GM19438 (cell line): ENCODE results near the gene ZBTB46.
"Not testable (repeated sequence)": the region's sequence is repeated elsewhere in the genome, so short reads cannot be mapped to it uniquely, and the experiment has no call there.

Experiments used
- ATAC-seq: cut with Tn5 transposase; IDR thresholded peaks from one replicate; pipeline ENCODE4 v1.9.1; 2021; ENCODE audit warnings: low read depth; ENCODE audit not compliant: unreplicated experiment

ZBTB46 gene

DNA sequence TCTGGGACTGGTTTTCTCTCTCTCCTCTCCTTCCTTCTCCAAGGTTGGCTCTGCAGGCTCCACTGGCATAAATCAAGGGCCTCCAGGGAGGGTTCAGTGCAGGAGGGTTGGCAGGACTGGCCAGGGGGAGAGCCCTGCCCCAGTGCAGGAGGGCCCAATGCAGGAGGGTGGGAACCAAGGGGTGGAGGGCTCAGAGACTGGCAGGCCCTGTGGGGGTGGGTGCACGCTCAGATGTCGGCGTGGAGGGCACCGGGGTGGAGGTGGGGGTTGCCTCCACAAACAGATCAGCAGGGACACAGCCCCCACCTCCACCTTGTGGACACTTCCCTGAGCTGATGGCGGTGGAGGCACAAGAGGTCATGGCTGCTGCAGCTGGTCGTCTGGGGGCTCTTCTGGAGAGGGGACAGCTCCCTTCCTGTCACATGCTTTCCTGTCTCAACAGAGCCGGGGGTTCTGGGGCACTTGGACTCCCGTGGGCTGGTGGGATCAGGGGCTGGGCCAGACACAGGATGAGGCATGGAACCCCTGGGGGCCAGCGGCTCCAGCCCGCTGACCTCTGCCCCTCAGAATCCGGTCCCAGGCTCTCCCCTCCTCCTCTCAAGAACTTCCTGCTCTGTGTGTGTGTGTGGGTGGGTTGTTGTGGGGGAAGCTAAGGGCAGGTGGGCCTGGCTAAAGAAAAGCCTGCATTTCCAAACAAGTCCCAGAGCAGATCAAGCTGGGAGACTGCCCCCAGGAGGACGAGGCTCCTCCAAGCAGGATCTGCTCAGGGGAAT is 27.5 kb upstream of the ZBTB46 start:
- ATAC-seq = no peak

DNA sequence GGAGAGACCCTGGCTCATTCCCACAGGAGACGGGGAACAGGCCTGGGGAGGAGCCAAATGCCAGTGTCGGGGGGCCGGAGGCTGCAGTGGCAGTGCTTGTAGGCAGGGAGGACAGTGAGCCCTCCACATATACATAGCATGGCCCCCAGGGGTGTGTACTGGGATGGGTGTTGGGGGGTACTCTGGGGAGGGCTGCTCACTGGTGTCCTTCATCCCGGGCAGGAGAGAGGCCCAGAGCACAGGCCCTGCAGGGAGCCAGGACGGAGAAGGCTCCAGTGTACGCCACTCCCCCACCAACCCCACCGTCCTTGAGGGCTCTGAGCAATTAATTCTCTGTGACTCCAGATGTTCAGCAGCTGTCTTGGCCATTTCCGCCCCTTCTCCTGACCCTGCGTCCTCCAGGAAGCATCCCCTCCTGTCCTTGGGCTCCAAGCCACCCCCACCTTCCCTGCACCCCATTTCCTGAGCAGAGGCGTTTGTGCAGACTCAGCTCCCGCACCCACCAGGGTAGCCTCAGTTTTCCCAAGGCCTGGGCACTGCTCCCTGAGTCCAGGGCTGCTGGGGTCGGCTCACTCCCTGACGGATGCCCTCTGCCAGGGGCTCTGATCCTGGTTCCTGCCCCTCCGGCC is 26.8 kb upstream of the ZBTB46 start:
- no peak for ATAC-seq

DNA sequence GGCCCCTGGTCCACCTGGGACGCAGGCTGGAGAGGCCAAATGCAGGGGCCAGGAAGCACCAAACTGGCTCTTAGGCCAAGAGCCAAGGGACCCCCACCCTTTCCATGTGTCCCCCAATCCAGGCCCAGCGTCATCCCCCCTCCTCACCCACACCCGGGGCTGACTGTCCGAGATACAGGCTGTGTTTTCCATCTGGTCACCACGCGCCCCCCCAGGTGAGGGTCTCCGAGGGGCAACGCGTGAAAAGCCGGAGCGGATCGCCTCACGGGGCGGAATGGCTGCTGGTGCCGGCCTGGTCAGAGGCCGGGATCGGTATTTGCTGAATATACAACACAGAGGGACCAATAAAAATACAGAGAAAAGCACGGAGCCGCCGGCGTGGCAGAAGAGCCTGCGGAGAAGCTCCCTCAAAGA is 25.0 kb upstream of the ZBTB46 start:
- no peak for ATAC-seq

DNA sequence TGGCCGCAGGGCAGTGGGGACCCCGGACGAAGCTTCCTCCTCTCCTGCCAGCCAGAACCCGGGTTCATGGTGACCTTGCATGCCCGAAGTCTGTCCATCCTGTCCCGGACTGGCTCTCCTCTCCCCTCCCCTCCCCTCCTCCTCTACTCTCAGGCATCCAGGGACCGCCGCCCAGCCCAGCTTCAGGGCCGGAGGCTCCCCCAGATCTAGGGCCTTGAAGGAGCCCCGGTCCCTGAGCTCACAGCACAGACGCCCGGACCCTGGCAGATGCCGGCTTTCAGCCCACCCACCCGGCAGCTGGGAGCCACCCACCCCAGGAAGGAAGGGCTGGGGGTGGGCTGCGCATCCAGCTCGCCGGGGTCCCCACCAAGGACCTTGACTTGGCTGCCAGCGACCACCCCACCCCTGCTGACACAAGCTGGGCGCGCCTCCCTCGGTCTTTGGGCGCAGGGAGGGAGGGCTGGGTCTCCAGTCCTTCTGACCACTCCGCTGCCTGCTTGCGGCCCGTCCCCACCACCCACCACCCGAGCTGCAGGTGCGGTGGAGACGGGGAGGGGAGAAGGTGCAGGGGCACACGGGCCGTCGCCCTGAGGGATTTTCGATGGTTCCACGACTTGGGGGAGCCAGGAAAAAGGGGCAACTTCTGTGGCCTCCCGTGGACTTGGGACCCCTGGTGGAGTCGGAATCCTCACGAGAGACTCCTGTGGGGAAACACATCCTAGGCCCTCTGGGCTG is 24.5 kb upstream of the ZBTB46 start:
- no peak for ATAC-seq

DNA sequence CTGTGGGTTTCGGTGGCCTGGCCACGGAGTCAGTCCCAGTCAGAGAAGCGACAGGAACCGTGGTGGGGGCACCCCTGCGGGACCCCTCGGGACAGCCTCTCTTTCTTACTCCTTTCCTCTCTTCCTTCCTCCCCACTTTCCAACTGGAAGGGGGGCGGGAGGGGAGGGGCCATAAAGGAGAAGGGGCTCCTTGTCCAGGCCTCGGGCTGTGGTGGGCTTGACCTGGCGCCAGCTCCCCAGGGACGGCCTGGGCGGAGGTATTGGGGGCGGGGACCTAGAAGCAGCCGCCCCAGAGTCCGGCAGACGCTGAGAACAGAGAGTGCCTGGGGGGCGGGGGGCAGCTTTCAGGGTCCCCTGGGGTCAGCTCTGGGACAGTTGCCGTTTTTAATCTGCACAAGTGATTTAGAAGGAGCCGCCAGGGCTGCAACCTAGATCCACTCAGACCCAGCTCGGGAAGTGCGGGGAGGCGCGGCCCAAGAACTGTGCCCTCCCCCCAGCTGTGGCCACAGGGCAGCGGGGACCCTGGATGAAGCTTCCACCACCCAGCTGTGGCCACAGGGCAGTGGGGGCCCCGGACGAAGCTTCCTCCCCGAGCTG is 23.8 kb upstream of the ZBTB46 start:
- ATAC-seq = no peak

DNA sequence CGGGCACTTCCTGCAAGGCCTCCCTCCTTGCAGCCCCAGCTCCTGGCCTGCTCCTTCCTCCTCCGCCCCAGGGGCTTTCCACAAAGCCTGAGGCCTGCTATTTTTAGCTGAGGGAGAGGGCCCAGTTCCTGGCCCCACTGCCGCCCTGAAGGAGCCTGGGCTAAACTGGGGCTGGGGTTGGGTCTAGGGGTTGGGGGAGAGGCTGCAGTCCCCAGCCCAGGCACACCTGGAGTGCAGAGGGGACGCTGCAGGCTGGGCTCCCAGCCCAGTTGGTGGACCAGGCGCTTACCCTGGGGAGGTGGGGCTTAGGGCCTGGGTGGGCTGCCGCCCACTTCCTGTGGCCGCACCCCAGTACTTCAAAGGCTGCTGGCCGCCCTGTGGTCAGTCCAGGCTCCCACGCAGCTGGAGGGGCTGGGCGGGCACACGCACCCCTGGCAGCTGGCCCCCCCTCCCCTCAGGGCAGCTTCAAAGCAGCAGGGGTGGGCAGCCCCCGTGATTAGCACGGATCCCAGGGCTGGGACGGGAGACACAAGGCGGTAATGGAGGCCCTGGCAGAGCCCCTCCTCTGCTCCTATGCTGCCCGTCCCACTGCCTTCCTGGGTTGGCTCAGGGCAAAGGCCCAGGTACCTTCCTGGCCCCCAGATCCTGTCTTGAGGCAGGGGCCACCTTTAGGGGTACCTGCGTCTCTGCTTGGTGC is 23.2 kb upstream of the ZBTB46 start:
- no peak for ATAC-seq

DNA sequence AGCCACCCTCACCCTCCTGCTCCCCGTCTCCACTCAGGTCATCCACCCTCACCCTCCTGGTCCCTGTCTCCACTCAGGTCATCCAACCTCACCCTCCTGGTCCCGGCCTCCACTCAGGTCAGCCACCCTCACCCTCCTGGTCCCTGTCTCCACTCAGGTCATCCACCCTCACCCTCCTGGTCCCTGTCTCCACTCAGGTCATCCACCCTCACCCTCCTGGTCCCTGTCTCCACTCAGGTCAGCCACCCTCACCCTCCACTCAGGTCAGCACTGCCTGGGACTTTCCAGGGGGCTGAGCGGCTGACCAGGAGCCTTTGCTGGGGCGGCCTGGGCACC is 22.6 kb upstream of the ZBTB46 start:
- not testable (repeated sequence) for ATAC-seq

DNA sequence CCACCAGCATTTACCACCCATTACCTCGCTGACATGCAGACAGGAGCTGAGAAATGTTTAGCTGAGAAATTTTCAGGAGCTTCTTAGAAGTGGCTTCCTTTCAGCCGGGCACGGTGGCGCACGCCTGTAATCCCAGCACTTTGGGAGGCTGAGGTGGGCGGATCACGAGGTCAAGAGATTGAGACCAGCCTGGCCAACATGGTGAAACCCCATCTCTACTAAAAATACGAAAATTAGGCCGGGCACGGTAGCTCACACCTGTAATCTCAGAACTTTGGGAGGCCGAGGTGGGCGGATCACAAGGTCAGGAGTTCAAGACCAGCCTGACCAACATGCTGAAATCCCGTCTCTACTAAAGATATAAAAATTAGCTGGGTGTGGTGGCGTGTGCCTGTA is 20.5 kb upstream of the ZBTB46 start:
- not testable (repeated sequence) for ATAC-seq

DNA sequence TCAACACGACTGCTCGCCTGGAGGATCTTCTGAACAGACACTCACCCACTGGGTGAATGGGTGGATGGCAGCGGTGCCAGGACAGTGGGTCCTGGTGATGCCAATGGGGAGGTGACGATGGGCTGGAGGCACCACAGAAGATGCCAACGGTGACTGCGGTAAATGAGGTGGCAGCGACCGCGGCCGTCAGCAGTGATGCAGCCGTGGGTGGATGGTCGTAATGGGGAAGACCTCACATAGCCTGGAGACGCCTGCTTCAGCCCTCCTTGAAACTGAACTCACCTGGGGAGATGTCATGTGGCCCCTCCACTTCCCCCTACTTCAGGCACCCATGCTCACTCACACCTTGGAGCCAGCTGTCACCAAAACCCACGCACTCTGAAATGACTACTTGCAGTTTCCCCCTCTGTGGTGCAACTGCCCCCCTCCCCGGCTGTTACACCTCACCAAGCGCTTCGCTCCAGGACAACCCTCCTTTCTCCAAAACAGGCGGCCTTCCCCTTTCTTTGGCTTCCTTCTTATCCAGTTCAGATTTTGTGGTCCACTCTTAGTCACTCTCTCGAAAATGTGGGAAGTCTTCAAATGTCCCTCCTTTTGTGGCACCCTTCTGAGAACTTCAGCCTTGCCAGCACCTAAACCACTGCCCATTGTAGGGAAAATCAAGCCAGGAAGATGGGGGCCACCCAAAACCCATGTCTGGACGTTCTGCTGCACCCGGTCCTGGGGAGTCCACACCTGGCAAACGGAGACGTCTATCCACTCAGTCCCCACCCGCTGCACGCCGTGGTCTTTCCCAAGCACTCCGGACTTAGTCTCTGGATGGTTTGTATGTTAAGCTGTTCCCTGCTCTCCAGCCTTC is 19.9 kb upstream of the ZBTB46 start:
- ATAC-seq = peak; percentile 76

DNA sequence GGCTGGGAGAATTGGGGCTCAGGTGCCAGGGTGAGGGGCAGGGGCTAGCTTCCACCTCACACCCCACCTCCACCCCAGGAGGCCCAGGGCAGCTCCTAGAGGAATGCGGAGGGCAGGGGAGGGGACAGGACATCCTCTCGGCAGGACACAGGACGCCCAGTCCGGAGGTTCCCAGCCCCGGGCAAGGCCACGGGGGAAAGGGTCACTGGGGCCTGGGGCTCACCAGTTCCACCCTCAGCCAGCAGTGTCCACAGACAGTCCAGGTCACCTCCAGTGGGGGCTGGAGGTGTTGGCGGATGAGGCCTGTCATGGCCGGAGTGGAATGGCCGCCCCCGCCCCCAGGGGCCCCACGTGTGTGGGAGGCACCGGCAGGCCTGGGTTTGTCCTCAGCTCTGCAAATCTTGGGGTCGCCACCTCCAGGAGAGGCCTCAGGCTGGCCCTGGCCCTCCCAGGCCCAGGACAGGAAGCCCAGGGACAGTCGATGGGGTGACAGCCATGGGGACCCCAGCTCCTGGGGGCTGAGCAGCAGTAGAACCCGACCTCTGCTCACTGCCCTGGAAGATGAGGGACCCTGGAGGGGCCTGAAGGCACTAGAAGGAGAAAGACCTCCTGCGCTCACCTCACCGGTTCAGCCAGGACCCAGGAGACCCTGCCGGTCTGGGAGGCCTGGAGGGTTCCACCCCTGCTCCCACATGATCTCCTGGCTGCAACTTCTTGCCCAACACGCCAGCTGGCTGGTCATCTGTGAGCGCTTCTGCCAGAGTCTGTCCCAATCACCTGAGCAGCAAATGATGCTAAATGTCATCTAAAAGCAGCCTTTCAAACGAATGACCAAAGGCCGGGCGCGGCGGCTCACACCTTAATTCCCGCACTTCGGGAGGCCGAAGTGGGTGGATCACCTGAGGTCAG is 17.2 kb upstream of the ZBTB46 start:
- no peak for ATAC-seq

DNA sequence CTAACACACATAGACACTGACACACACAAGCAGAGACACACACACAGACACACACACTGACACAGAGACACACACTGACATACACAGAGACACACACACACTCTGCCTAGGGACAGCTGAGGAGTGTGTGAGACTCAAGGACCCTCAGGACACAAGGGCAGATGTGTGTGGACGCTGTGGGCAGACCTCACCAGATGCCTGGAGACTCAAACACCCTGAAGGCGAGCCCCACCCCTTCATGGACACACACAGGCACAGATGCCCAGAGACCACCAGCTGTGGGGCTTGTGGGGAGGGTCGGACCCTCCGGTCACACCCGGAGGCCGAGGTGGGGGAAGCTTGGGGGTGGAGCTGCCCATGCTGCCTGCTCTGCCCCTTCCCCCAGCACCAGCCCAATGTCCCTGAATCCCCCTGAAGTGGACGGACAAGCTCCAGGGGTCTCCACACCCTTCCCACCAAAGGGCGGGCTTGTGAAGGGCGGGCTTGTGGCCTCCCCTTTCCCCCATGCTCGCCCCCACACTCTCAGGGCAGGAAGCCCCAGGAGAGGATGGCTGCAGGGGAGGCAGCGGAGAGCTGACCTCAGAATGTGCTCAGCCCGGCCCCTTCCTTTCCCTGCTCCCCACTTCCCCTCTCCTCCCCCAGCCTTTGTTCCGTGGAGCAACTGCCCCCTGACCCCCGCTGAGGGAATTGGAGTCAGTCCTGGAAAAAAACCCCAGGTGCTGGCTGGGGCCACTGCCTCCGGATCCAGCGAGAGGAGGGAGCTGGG is 16.4 kb upstream of the ZBTB46 start:
- ATAC-seq = no peak

DNA sequence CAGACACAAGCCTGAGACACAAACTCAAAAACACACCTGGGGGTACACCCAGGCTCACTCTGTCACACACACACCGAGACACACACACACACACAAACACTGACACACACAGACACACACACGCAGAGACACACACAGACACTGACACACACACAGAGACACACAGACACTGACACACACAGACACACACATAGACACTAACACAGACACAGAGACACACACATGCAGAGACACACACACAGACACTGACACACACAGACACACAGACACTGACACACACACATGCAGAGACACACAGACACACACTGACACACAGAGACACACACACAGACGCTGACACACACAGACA is 15.8 kb upstream of the ZBTB46 start:
- no peak for ATAC-seq

DNA sequence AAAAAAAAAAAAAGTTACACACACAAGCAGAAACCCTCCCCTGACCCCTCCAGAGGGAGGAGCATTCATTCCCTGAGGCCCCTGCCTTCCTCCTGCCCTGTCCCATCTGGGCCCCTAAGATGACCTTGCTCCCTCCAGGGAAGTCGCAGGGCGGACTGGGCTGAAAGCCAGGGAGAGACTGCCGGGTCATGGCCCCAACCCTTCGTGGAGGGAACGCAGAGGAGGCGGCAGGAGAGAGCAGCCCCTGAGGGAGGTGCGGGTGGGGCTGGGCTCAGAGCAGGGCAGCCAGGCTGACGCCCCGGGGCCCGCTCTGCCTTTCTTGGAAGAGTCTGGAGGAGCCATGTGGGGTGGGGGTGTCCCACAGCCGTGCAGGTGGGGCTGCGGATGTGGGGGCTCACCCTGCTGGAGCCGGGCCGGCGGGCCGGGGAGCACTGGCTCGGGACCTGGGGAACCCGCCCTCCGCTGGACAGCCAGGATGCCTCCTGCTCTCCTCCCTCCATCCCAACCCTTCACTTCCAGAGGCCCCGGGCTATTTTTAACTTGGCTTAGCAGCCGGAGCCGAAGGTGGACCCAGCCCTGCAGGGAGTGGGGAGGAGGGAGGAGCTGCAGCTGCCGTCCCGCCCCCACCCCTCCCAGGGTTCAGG is 15.2 kb upstream of the ZBTB46 start:
- ATAC-seq = no peak

DNA sequence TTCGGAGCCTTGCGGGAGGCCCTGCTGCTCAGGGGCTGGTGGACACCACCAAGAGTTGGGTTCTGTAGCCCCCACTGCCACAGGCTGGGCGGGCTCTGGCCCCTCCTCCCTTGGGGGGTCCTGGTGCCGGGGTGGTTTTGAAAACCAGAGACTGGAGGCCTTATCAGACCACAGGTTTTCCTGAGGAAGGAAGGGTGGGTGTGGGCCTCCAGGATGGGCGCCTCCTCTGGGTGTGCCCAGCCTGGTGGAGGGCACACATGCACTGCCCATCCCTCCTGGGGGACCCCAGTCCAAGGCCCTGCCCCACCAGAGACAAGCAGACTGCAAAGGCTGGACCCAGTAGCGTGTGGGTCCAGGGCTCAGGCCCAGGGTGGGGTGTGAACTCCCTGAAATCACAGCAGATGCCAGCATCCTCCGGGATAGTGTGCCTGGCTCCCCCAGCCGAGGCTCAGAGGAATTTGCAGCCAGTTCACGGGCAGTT is 13.5 kb upstream of the ZBTB46 start:
- ATAC-seq = no peak

DNA sequence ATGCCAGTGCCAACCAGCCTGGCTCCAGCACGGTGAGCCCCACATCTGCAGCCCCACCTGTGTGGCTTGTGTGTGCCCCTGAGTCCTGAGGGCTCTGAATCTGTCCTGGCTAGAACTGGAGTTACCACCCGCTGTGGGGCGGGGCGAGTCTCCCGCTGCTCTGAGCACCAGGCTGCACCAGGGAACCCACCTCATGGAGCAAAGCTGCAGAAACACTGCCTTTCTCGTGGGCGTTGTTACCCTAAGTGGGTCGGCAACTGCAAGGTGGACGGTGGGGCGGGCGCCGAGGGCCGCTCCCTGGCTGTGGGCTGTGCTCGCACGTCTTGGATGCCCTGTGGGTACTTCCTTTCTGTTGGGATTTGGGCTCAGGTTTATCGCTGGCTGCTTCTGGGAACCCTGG is 12.7 kb upstream of the ZBTB46 start:
- ATAC-seq = no peak

DNA sequence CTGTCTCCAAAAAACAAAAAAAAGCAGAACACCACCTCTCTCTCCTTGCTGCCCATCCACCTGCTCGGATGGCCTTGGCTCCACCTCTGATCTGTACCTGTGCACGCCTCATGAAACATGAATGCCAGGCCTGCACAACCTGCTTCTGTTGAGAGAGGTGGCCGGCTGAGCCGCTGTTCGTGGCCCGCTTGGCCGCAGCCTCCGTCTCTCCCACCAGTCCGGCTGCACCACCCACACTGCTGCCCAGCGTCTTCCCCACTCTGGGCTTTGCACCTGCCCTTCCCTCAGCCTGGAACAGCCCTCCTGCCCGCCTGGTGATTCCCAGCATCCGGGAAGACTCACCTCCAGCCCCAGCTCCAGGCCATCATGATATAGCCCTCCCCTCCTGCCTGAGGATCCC is 12.2 kb upstream of the ZBTB46 start:
- no peak for ATAC-seq

DNA sequence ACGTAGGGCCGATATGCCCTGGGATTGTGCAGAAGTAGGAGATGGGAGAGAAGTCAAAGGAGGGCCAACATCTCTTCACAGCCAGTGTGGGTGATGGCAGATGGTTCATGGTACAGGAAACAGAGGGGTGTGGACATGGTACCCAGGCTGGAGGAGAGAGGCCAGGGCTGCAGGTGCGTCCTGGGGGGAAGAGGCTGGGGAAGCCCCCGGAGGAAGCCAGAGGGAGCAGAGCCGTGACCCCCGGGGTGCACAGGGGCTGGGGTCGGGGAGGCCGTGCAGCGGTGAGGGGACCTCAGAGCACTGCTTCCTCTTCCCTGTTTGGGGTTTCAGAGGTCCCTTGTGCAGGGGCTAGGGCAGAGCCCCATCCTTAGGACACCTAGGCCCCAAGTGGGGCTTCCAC is 11.2 kb upstream of the ZBTB46 start:
- no peak for ATAC-seq

DNA sequence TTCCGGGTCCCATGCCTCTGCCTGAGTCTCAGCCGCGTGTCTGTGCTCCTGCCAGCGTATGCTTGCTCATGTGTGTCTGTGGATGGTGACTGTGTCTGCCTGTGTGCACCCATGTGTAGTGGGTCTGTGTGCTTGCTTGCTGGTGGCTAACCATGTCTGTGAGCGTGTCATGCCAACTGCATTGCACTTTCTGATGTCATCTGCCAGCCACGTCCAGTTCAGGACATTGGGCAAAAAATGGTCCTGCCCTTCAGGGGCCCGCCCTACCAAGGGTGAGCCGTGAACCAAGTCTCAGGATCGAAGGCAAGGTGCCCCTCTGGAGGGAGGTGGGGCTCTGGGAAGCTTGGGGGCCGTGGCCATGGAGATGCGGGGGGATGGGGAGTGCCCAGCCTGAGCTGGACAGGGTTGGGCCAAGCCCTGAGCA is 9.4 kb upstream of the ZBTB46 start:
- no peak for ATAC-seq
